HCT116 (cell line): Measurements from ENCODE around the gene RHOD. TPM values are rescaled to one million over a fixed set of nuclear protein-coding genes. Genes with fewer than 3 reads are reported as not detected.

Source experiments
- ATAC-seq: fragments of 200-7000 bp; cut with Tn5 transposase; 2 replicates; pipeline ENCODE4 v1.9.1; 2020; ENCODE audit warnings: mild to moderate bottlenecking, moderate library complexity
- BruUV-seq: library from RNA; stranded (reverse); fragments of 400-500 nt; replicated peaks from 2 replicates; lab custom pipeline; 2021; lab: Mats Ljungman, UMichigan
- CTCF ChIA-PET: fragments of 300-600 bp; sonication (Branson Sonifier 250); formaldehyde crosslinking; loops from one replicate; lab custom pipeline; 2021; ENCODE audit warnings: antibody characterized with exemption; lab: Charles Lee
- POLR2A ChIA-PET: fragments of 300-600, 350-600 bp; sonication (Branson Sonifier 250); formaldehyde crosslinking; loops from one replicate; lab custom pipeline; 2021; ENCODE audit warnings: antibody characterized with exemption; lab: Charles Lee
- RAD21 ChIA-PET, 2 experiments: fragments of 300-600 bp; sonication (Branson Sonifier 250); formaldehyde crosslinking; loops; one replicate each; lab custom pipeline; 2023; ENCODE audit warnings: low total read pairs in 2 of 2; ENCODE audit not compliant: uncharacterized antibody in 2 of 2, unreplicated experiment in 2 of 2, low non-redundant PET in 1 of 2; lab: Charles Lee
- DNase-seq: peaks from one replicate; pipeline ENCODE4 v3.0.0-alpha.2; 2010; ENCODE audit warnings: low read depth, low spot score
- H2AFZ ChIP-seq: fragments of 200-600 bp; shearing (Covaris generic), sonication (generic); 2 replicates; pipeline ENCODE4 v1.6.1; 2017; ENCODE audit warnings: low read depth, mixed run types, mixed read lengths, antibody characterized with exemption, low read length; ENCODE audit not compliant: poor library complexity, severe bottlenecking
- H3K27ac ChIP-seq: 2 replicates; pipeline ENCODE4 v1.5.1; 2012; ENCODE audit warnings: low read depth, low read length
- H3K27me3 ChIP-seq: fragments of 200-600 bp; sonication (generic); 2 replicates; pipeline ENCODE4 v1.6.1; 2016; ENCODE audit warnings: mixed run types, low read length, mixed read lengths; ENCODE audit not compliant: insufficient read depth
- H3K36me3 ChIP-seq, 2 experiments: fragments of 200-500 bp in 1 of 2; fragments of 200-600 bp in 1 of 2; sonication (Bioruptor generic) in 1 of 2; sonication (generic) in 1 of 2; 2 replicates each; pipeline versions ENCODE4 v1.5.1 to v1.6.1; 2014 to 2016; ENCODE audit warnings: low read length in 2 of 2, inconsistent platforms in 1 of 2, mixed read lengths in 1 of 2, mixed run types in 1 of 2; ENCODE audit not compliant: insufficient read depth in 2 of 2, control insufficient read depth in 1 of 2
- H3K4me1 ChIP-seq, 2 experiments: fragments of 200-600 bp in 1 of 2; sonication (generic) in 1 of 2; 2 replicates each; pipeline versions ENCODE4 v1.5.1 to v1.6.1; 2012 to 2017; ENCODE audit warnings: low read length in 2 of 2, inconsistent platforms in 1 of 2, mild to moderate bottlenecking in 1 of 2, mixed read lengths in 1 of 2, mixed run types in 1 of 2, moderate library complexity in 1 of 2; ENCODE audit not compliant: insufficient read depth in 2 of 2, control insufficient read depth in 1 of 2
- H3K4me2 ChIP-seq: fragments of 200-600 bp; sonication (generic); 2 replicates; pipeline ENCODE4 v1.6.1; 2017; ENCODE audit warnings: mixed run types, low read length, mixed read lengths
- H3K4me3 ChIP-seq, 2 experiments: fragments of 200-600 bp in 1 of 2; sonication (generic) in 1 of 2; replicated peaks in 1 of 2; 2 replicates each; pipeline ENCODE4 v1.5.1; 2011 to 2016; ENCODE audit warnings: low read length in 2 of 2, control low read depth in 1 of 2, low read depth in 1 of 2, mild to moderate bottlenecking in 1 of 2, mixed read lengths in 1 of 2, mixed run types in 1 of 2
- H3K79me2 ChIP-seq: fragments of 200-600 bp; sonication (generic); 2 replicates; pipeline ENCODE4 v1.6.1; 2017; ENCODE audit warnings: mild to moderate bottlenecking, mixed run types, low read length, moderate library complexity, mixed read lengths; ENCODE audit not compliant: insufficient read depth
- H3K9ac ChIP-seq: fragments of 200-600 bp; sonication (generic); 2 replicates; pipeline ENCODE4 v1.6.1; 2016; ENCODE audit warnings: low read length, mixed read lengths
- H3K9me2 ChIP-seq: fragments of 200-600 bp; sonication (generic), shearing (Covaris generic); 2 replicates; pipeline ENCODE4 v1.6.1; 2017; ENCODE audit warnings: mixed run types, mild to moderate bottlenecking, moderate library complexity; ENCODE audit not compliant: insufficient read depth
- H3K9me3 ChIP-seq, 2 experiments: fragments of 200-500 bp in 1 of 2; fragments of 200-600 bp in 1 of 2; sonication (Bioruptor generic) in 1 of 2; sonication (generic) in 1 of 2; 2 replicates each; pipeline ENCODE4 v1.6.1; 2014 to 2017; ENCODE audit warnings: low read length in 2 of 2, mixed read lengths in 2 of 2, inconsistent platforms in 1 of 2, low read depth in 1 of 2, mild to moderate bottlenecking in 1 of 2, mixed run types in 1 of 2, moderate library complexity in 1 of 2; ENCODE audit not compliant: control insufficient read depth in 1 of 2, insufficient read depth in 1 of 2
- H4K20me1 ChIP-seq: fragments of 200-600 bp; sonication (generic), shearing (Covaris generic); 2 replicates; pipeline ENCODE4 v1.6.1; 2017; ENCODE audit warnings: mixed run types, mild to moderate bottlenecking, moderate library complexity; ENCODE audit not compliant: insufficient read depth
- ATF3 ChIP-seq: IDR thresholded peaks from 2 replicates; pipeline ENCODE4 v1.6.1; 2012
- CBX3 ChIP-seq: IDR thresholded peaks from 2 replicates; pipeline ENCODE4 v1.6.1; 2012; ENCODE audit warnings: low read depth
- CEBPB ChIP-seq: IDR thresholded peaks from 2 replicates; pipeline ENCODE4 v1.6.1; 2012; ENCODE audit warnings: low read depth
- CTCF ChIP-seq, 3 experiments: fragments of 200-600 bp in 1 of 3; sonication (generic) in 1 of 3; IDR thresholded peaks in 2 of 3; conservative IDR thresholded peaks in 1 of 3; 2 replicates each; pipeline ENCODE4 v1.5.1; 2012 to 2017; ENCODE audit warnings: low read depth in 2 of 3, low read length in 2 of 3, antibody characterized with exemption in 1 of 3, borderline replicate concordance in 1 of 3, control low read depth in 1 of 3, mild to moderate bottlenecking in 1 of 3, mixed read lengths in 1 of 3, mixed run types in 1 of 3, moderate library complexity in 1 of 3; ENCODE audit not compliant: insufficient read depth in 1 of 3
- EGR1 ChIP-seq: IDR thresholded peaks from 2 replicates; pipeline ENCODE4 v1.6.1; 2012; ENCODE audit warnings: low read depth
- ELF1 ChIP-seq: IDR thresholded peaks from 2 replicates; pipeline ENCODE4 v1.6.1; 2012; ENCODE audit warnings: low read depth, borderline replicate concordance
- EZH2 ChIP-seq: fragments of 200-600 bp; sonication (generic); IDR thresholded peaks from 2 replicates; pipeline ENCODE4 v1.6.1; 2017; ENCODE audit warnings: antibody characterized with exemption, mixed run types
- EZH2phosphoT487 ChIP-seq: fragments of 200-600 bp; IDR thresholded peaks from 2 replicates; pipeline ENCODE4 v1.6.1; 2018; ENCODE audit warnings: antibody characterized with exemption, borderline replicate concordance
- FOSL1 ChIP-seq: IDR thresholded peaks from 2 replicates; pipeline ENCODE4 v1.6.1; 2012; ENCODE audit warnings: low read depth
- JUND ChIP-seq: IDR thresholded peaks from 2 replicates; pipeline ENCODE4 v1.6.1; 2012
- MAX ChIP-seq: IDR thresholded peaks from 2 replicates; pipeline ENCODE4 v1.6.1; 2012
- POLR2A ChIP-seq: IDR thresholded peaks from 2 replicates; pipeline ENCODE4 v1.7.0; 2011; ENCODE audit warnings: borderline replicate concordance; ENCODE audit not compliant: insufficient read depth, insufficient read length; ENCODE audit errors: extremely low read depth
- POLR2AphosphoS5 ChIP-seq: IDR thresholded peaks from 2 replicates; pipeline ENCODE4 v1.6.1; 2011; ENCODE audit warnings: mild to moderate bottlenecking, low read depth, low read length, moderate library complexity
- REST ChIP-seq: IDR thresholded peaks from 2 replicates; pipeline ENCODE4 v1.6.1; 2012; ENCODE audit warnings: low read depth
- SP1 ChIP-seq: IDR thresholded peaks from 2 replicates; pipeline ENCODE4 v1.6.1; 2012; ENCODE audit warnings: low read depth
- SRF ChIP-seq: IDR thresholded peaks from 2 replicates; pipeline ENCODE4 v1.6.1; 2012; ENCODE audit warnings: low read depth
- TCF7L2 ChIP-seq: IDR thresholded peaks from 2 replicates; pipeline ENCODE4 v1.7.0; 2011; ENCODE audit warnings: borderline replicate concordance, inconsistent platforms; ENCODE audit not compliant: insufficient read depth, insufficient read length; ENCODE audit errors: extremely low read depth
- ZBTB33 ChIP-seq: IDR thresholded peaks from 2 replicates; pipeline ENCODE4 v1.6.1; 2011; ENCODE audit warnings: mild to moderate bottlenecking, low read length, moderate library complexity; ENCODE audit not compliant: insufficient replicate concordance; ENCODE audit errors: extremely low read depth
- ZFX ChIP-seq: fragments of 450-650 bp; IDR thresholded peaks from 2 replicates; pipeline ENCODE4 v1.6.1; 2017
- ZNF274 ChIP-seq: fragments of 200-500 bp; sonication (Bioruptor generic); IDR thresholded peaks from 2 replicates; pipeline ENCODE4 v1.6.1; 2014; ENCODE audit warnings: mild to moderate bottlenecking, low read depth, low read length, inconsistent platforms
- intact Hi-C: fragments of 100-400 bp; cut with micrococcal nuclease; formaldehyde crosslinking; loops from 2 replicates; pipeline ENCODE4 v1.10.0; 2022
- total RNA-seq: library from RNA; stranded (reverse); gene quantifications from one replicate; pipeline ENCODE4 v1.2.1, GENCODE V29; 2021; ENCODE audit not compliant: unreplicated experiment

The RHOD gene
- total RNA-seq, 1 experiment from 2014 or later = 42.0 TPM

GRCh38 chr11:67090717-67091116 is 34.1 kb downstream of the RHOD start:
- Histone ChIP-seq H3K36me3 (no peaks in the 10 kb centered on the region), H3K27ac (no peak overlapping the region), H2AFZ (no peak overlapping the region), H4K20me1 (no peaks in the 10 kb centered on the region), H3K4me3 (no peak overlapping the region), H3K9ac (no peak overlapping the region), H3K79me2 (no peaks in the 10 kb centered on the region), H3K9me2 (no peaks in the 10 kb centered on the region), H3K4me1 (peaks cover 5% of the 10 kb centered on the region in 2 experiments; a peak in 2 of 4 replicates), H3K9me3 (no peaks in the 10 kb centered on the region), H3K4me2 (no peak overlapping the region), H3K27me3 (no peaks in the 10 kb centered on the region)
- TF ChIP-seq JUND = no peak
- no peak for TF ChIP-seq EZH2
- no peak for TF ChIP-seq ZNF274
- TF ChIP-seq ELF1 = no peak
- TF ChIP-seq ZFX = no peak
- TF ChIP-seq ATF3 = no peak
- no peak for TF ChIP-seq POLR2AphosphoS5
- TF ChIP-seq EZH2phosphoT487 = no peak
- no peak for TF ChIP-seq CBX3
- no peak for TF ChIP-seq POLR2A
- no peak for TF ChIP-seq CEBPB
- no peak for TF ChIP-seq TCF7L2
- TF ChIP-seq MAX = no peak
- no peak for TF ChIP-seq ZBTB33
- TF ChIP-seq EGR1 = no peak
- TF ChIP-seq SP1 = no peak
- TF ChIP-seq CTCF (IDR thresholded peaks at IDR 0.05 in 2 of 3, conservative IDR thresholded peaks at IDR 0.05 in 1 of 3; ENCODE audit: borderline replicate concordance in 1 of 3, insufficient read depth in 1 of 3, low read depth in 2 of 3, low read length in 2 of 3) = no peak
- TF ChIP-seq SRF = no peak
- TF ChIP-seq REST = no peak
- TF ChIP-seq FOSL1 = no peak
- ChIA-PET CTCF (interaction anchor here (1.9 kb wide), 1 partner anchor 9 kb away, joined by 5 read pairs; no protein-coding TSS in a partner anchor), RAD21 (no interaction called here), POLR2A (interaction anchor here (1.0 kb wide), 1 partner anchor 10 kb away, joined by 4 read pairs; no protein-coding TSS in a partner anchor)
- no peak for DNase-seq
- ATAC-seq = no peak
- intact Hi-C loops = no loop called here
- BruUV-seq = no TSS peak
